K562 (cell line): ENCODE measurements around the gene NRM. TPM values are rescaled to one million over a fixed set of nuclear protein-coding genes. Genes with fewer than 3 reads are reported as not detected.

Source experiments
- HBP1 ChIP-seq: fragments of 450-650 bp; formaldehyde crosslinking; IDR thresholded peaks from 2 replicates; pipeline ENCODE4 v1.4.0; 2022; ENCODE audit warnings: missing genetic modification characterization
- ID3 ChIP-seq, 2 experiments: fragments of 250-450 bp in 1 of 2; fragments of 450-650 bp in 1 of 2; sonication (Bioruptor Pico) in 1 of 2; IDR thresholded peaks; 2 replicates each; pipeline versions ENCODE4 v1.6.1 to v1.8.0; 2016 to 2021; ENCODE audit warnings: mild to moderate bottlenecking in 2 of 2, moderate library complexity in 2 of 2, missing compliant biosample characterization in 1 of 2, missing genetic modification characterization in 1 of 2
- PBX2 ChIP-seq, 2 experiments: IDR thresholded peaks in 1 of 2; conservative IDR thresholded peaks in 1 of 2; 2 replicates each; pipeline ENCODE4 v1.6.1; 2016; ENCODE audit warnings: low read depth in 2 of 2, mild to moderate bottlenecking in 1 of 2, missing compliant biosample characterization in 1 of 2, missing genetic modification characterization in 1 of 2, moderate library complexity in 1 of 2
- SFPQ ChIP-seq: fragments of 200-400 bp; formaldehyde crosslinking; IDR thresholded peaks from 2 replicates; pipeline ENCODE4 v1.6.1; 2017; ENCODE audit warnings: mild to moderate bottlenecking, low read depth, low read length, moderate library complexity
- YBX1 ChIP-seq: fragments of 450-650 bp; IDR thresholded peaks from 2 replicates; pipeline ENCODE4 v1.7.1; 2016; ENCODE audit warnings: mild to moderate bottlenecking
- ZBTB11 ChIP-seq, 3 experiments: fragments of 200-800 bp in 1 of 3; fragments of 250-450 bp in 1 of 3; fragments of 450-650 bp in 1 of 3; sonication (Bioruptor Pico) in 1 of 3; sonication (Bioruptor generic) in 1 of 3; formaldehyde crosslinking in 1 of 3; IDR thresholded peaks; 2 replicates each; pipeline versions ENCODE4 v1.6.1 to v1.8.0; 2016 to 2022; ENCODE audit warnings: mild to moderate bottlenecking in 2 of 3, missing genetic modification characterization in 2 of 3, missing compliant biosample characterization in 1 of 3, moderate library complexity in 1 of 3
- ZNF263 ChIP-seq: sonication (generic); formaldehyde crosslinking; IDR thresholded peaks from 2 replicates; pipeline ENCODE4 v1.8.0; 2022; ENCODE audit warnings: mild to moderate bottlenecking, missing genetic modification reagents, borderline replicate concordance
- polyA plus RNA-seq, 8 experiments: library from polyadenylated mRNA; depleted of rRNA in 4 of 8; stranded (reverse) in 5 of 8; unstranded in 3 of 8; fragments of >200 nt; fragmentation: Nextera tagmentation in 2 of 8; fragmentation: Illumina TruSeq in 1 of 8; extraction: Ambion mirVana in 2 of 8; extraction: Trizol in 1 of 8; gene quantifications; 2 replicates each; pipeline versions ENCODE4 v1.2.1 to v1.2.3, GENCODE V29; 2011 to 2014; ENCODE audit warnings: inconsistent platforms in 1 of 8, missing spikeins in 1 of 8
- total RNA-seq, 7 experiments: library from RNA; depleted of rRNA in 6 of 7; stranded (reverse); fragments of >200 nt in 6 of 7; fragmentation: Illumina TruSeq in 2 of 7; extraction: Trizol in 2 of 7; gene quantifications; 2 replicates each; pipeline versions ENCODE4 v1.2.1 to v1.2.3, GENCODE V29; 2011 to 2021; ENCODE audit warnings: low replicate concordance in 1 of 7

The NRM gene
- total and polyA plus RNA-seq, 9 of the 15 experiments (the other 6 are each of a cell fraction or from before 2014, with no cell fraction given) = 9.7 to 58.2 (median 18.1) TPM

GRCh38 chr6:30685157-30686008 lies 5.4 kb downstream of the NRM start (continued):
- 0 out of 2 replicates have a peak, but pooled peaks have one; percentile 21 for TF ChIP-seq HBP1
- 0 out of 6 replicates have a peak, but pooled peaks of 1 of the 3 experiments have one; percentile 3 for TF ChIP-seq ZBTB11 (CRISPR knock-in tag; IDR thresholded peaks at IDR 0.05)
- no peak for TF ChIP-seq YBX1
- no peak for TF ChIP-seq PBX2 (CRISPR knock-in tag; IDR thresholded peaks at IDR 0.05; ENCODE audit: low read depth)
- TF ChIP-seq PBX2 (tag; conservative IDR thresholded peaks at IDR 0.05; ENCODE audit: low read depth) = no peak
- no peak for TF ChIP-seq ZNF263 (CRISPR knock-in tag)
- no peak for TF ChIP-seq SFPQ
- TF ChIP-seq ID3 (CRISPR knock-in tag; IDR thresholded peaks at IDR 0.05) = no peak
- TF ChIP-seq ID3 (tag; IDR thresholded peaks at IDR 0.05) = no peak
